GM06990 (cell line): ENCODE measurements around the gene STARD8.
"Not testable (repeated sequence)": the region's sequence is repeated elsewhere in the genome, so short reads cannot be mapped to it uniquely, and the experiment has no call there.

Experiments used
- DNase-seq: peaks from one replicate; pipeline ENCODE4 v3.0.0-alpha.2; 2011; ENCODE audit not compliant: insufficient read length; ENCODE audit errors: extremely low read depth
- H3K27me3 ChIP-seq: replicated peaks from 2 replicates; pipeline ENCODE4 v1.6.0; 2011; ENCODE audit warnings: low read length; ENCODE audit not compliant: control insufficient read depth, insufficient read depth
- H3K36me3 ChIP-seq: 2 replicates; pipeline ENCODE4 v1.5.1; 2011; ENCODE audit warnings: low read length; ENCODE audit not compliant: control insufficient read depth, insufficient read depth
- H3K4me3 ChIP-seq: replicated peaks from 2 replicates; pipeline ENCODE4 v1.5.1; 2011; ENCODE audit warnings: low read depth, mild to moderate bottlenecking, control low read depth, low read length
- TF ChIP-seq, protein P1 (sequence below): IDR thresholded peaks from 2 replicates; pipeline ENCODE4 v1.5.1; 2011; ENCODE audit warnings: low read length, control low read depth, mild to moderate bottlenecking, inconsistent platforms; ENCODE audit not compliant: insufficient read depth, poor library complexity, severe bottlenecking

The STARD8 gene, protein sequence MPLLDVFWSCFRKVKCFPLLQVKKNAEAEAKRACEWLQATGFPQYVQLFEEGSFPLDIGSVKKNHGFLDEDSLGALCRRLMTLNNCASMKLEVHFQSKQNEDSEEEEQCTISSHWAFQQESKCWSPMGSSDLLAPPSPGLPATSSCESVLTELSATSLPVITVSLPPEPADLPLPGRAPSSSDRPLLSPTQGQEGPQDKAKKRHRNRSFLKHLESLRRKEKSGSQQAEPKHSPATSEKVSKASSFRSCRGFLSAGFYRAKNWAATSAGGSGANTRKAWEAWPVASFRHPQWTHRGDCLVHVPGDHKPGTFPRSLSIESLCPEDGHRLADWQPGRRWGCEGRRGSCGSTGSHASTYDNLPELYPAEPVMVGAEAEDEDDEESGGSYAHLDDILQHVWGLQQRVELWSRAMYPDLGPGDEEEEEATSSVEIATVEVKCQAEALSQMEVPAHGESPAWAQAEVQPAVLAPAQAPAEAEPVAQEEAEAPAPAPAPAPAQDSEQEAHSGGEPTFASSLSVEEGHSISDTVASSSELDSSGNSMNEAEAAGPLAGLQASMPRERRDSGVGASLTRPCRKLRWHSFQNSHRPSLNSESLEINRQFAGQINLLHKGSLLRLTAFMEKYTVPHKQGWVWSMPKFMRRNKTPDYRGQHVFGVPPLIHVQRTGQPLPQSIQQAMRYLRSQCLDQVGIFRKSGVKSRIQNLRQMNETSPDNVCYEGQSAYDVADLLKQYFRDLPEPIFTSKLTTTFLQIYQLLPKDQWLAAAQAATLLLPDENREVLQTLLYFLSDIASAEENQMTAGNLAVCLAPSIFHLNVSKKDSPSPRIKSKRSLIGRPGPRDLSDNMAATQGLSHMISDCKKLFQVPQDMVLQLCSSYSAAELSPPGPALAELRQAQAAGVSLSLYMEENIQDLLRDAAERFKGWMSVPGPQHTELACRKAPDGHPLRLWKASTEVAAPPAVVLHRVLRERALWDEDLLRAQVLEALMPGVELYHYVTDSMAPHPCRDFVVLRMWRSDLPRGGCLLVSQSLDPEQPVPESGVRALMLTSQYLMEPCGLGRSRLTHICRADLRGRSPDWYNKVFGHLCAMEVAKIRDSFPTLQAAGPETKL

DNA sequence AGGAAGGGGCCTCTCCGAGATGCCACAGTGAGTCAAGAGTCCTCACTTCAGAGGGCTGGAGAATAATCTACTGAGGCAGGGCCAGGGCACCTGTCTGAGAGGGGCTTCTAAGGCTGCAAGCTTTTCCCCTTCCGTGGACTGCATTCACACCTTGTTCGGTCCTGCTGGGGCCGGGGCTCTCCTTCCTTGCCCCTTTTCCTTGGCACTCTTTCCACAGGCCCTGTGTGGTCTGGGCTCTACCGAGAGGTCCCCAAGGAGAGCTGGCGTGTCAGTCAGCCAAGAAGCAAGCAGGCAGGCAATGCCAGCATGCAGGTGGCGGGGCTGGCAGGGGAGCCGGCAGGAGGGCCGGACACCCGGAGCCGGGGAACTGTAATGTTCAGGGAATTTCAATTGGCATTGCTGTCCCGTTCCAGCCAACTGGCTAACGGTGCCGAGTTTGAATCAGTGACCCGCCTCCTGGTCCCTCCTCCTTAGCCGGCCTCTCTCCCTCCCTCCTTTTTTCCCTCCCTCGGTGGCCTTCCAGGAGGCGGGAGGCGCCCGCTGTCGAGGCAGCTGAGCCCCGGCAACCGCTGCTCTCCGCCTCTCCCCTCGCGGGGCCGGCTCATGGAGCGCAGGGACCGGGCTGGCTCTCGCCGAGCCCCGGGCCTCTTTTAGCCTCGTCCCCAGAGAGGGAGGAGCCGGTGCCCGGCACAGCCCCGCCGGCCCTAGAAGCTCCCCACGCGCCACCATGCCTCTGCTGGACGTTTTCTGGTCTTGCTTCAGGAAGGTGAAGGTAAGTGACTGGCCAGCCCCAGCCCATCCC is at the start of gene STARD8:
Gene STARD8 (plus strand): TSS at position 511 of the 802 bp plus-strand sequence. CDS start 217 bp downstream, at position 728.
- TF ChIP-seq, protein P1, sequence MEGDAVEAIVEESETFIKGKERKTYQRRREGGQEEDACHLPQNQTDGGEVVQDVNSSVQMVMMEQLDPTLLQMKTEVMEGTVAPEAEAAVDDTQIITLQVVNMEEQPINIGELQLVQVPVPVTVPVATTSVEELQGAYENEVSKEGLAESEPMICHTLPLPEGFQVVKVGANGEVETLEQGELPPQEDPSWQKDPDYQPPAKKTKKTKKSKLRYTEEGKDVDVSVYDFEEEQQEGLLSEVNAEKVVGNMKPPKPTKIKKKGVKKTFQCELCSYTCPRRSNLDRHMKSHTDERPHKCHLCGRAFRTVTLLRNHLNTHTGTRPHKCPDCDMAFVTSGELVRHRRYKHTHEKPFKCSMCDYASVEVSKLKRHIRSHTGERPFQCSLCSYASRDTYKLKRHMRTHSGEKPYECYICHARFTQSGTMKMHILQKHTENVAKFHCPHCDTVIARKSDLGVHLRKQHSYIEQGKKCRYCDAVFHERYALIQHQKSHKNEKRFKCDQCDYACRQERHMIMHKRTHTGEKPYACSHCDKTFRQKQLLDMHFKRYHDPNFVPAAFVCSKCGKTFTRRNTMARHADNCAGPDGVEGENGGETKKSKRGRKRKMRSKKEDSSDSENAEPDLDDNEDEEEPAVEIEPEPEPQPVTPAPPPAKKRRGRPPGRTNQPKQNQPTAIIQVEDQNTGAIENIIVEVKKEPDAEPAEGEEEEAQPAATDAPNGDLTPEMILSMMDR, result no peak
- Histone ChIP-seq H3K36me3 (no peaks in the 10 kb centered on the region), H3K27me3 (no peaks in the 10 kb centered on the region; the same call in 1 of the 2 replicates), H3K4me3 (no peak within 1 kb of the TSS)
- DNase-seq, result no peak

DNA sequence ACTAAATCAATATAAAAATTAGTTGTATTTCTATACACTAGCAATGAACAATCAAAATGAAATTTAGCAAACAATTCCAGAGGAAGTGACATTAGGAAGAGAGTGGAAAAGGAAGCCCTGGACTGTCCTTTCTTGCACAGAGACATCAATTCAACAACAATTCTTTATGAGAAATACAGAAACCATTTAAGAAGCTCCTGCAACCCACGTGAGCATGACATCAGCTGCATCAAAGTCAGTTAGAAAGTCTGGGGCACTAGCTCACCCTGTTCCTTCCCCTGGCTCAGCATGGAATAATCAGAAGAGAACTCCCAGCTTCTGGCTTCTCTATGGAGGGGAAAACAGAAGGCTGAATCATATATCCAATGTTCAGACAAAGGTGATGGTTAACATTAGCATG is 48.6 kb upstream of the STARD8 start:
- Histone ChIP-seq H3K27me3 (no peaks in the 10 kb centered on the region), H3K36me3 (no peaks in the 10 kb centered on the region), H3K4me3 (no peak overlapping the region)
- TF ChIP-seq, protein P1, result no peak
- DNase-seq, result no peak

DNA sequence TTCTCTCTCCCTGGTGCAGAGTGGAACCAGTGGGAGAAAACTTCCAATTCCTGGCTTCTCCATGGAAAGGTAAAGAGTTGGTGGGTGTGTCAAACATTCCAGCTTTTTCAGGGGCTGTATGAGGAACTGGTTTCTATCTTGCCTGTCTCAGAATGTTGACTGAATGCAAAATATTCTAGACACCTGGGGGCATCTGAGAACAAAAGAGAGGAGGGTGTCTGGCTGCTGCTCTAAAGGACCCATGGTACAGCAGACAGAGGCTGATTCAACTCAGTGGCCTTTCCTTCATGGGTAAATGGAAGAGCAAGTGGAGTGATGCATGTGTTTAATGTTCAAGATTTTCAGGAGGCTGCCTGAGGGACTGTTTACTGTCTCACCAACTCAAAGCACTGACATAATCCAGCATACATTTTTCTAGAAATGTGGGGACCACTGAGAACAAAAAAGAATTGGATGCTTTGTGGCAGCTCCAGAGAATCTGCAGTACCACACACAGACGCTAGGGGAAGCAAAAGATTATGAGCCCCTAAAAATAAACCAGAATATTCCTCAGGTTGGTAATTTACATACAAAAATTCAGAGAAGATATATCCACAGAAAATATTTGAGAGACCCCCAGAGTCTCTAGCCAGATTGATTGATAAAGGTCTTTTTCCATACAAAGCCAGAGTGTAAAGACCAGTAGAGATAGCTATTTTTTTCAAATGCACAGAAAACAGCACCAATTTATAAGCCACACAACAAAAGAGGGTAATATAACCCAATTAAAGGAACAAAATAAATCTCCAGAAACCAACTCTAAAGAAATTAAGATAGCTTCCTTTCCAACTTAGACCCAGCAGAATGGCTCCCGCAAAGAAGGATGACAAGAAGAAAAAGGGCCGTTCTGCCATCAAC is 48.0 kb upstream of the STARD8 start:
- DNase-seq, result no peak
- TF ChIP-seq, protein P1, result peak; percentile 54

DNA sequence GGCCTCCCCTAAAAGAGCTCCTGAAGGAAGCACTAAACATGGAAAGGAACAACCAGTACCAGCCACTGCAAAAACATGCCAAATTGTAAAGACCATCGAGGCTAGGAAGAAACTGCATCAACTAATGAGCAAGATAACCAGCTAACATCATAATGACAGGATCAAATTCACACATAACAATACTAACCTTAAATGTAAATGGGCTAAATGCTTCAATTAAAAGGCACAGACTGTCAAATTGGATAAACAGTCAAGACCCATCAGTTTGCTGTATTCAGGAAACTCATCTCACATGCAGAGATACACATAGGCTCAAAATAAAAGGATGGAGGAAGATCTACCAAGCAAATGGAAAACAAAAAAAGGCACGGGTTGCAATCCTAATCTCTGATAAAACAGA is 43.2 kb upstream of the STARD8 start:
- H3K36me3 ChIP-seq, H3K4me3 ChIP-seq, DNase-seq, H3K27me3 ChIP-seq: not testable (repeated sequence)

More for the DNA sequence above, 48.0 kb upstream of the STARD8 start:
- no peak overlapping the region for H3K4me3 ChIP-seq
- no peaks in the 10 kb centered on the region for H3K36me3 ChIP-seq
- no peaks in the 10 kb centered on the region for H3K27me3 ChIP-seq

DNA sequence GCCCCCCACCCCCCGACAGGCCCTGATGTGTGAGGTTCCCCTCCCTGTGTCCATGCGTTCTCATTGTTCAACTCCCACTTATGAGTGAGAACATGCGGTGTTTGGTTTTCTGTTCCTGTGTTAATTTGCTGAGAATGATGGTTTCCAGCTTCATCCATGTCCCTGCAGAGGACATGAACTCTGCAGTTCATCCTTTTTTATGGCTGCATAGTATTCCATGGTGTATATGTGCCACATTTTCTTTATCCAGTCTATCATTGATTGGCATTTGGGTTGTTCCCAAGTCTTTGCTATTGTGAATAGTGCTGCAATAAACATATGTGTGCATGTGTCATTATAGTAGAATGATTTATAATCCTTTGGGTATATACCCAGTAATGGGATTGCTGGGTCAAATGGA is 32.7 kb upstream of the STARD8 start:
- not testable (repeated sequence) for H3K4me3 ChIP-seq, H3K36me3 ChIP-seq, H3K27me3 ChIP-seq, DNase-seq
